Astrocyte (in vitro differentiated cells and primary cell): ENCODE results near the gene BEX3. TPM values are rescaled to one million over a fixed set of nuclear protein-coding genes. Genes with fewer than 3 reads are reported as not detected.

Source experiments
- DNase-seq: peaks from one replicate; pipeline ENCODE4 v3.0.0-alpha.2; 2010; ENCODE audit warnings: low read depth
- FAIRE-seq: peaks from 2 replicates; lab custom pipeline; 2011; peaks lifted over from hg19 to GRCh38; lab: Jason Lieb, UNC
- H2AFZ ChIP-seq: 2 replicates; pipeline ENCODE4 v1.6.0; 2012; ENCODE audit warnings: low read depth, low read length, inconsistent platforms
- H3K27ac ChIP-seq: 2 replicates; pipeline ENCODE4 v1.5.1; 2011; ENCODE audit warnings: low read depth, low read length, inconsistent platforms
- H3K27me3 ChIP-seq: 2 replicates; pipeline ENCODE4 v1.6.0; 2011; ENCODE audit warnings: low read length, inconsistent platforms; ENCODE audit not compliant: insufficient read depth
- H3K36me3 ChIP-seq: 2 replicates; pipeline ENCODE4 v1.5.1; 2011; ENCODE audit warnings: low read length, inconsistent platforms; ENCODE audit not compliant: insufficient read depth
- H3K4me1 ChIP-seq: 2 replicates; pipeline ENCODE4 v1.5.1; 2011; ENCODE audit warnings: low read length, inconsistent platforms; ENCODE audit not compliant: insufficient read depth
- H3K4me2 ChIP-seq: 2 replicates; pipeline ENCODE4 v1.6.0; 2012; ENCODE audit warnings: low read length, inconsistent platforms
- H3K4me3 ChIP-seq: 2 replicates; pipeline ENCODE4 v1.5.1; 2011; ENCODE audit warnings: low read depth, mild to moderate bottlenecking, low read length, inconsistent platforms; ENCODE audit not compliant: insufficient read depth
- H3K79me2 ChIP-seq: 2 replicates; pipeline ENCODE4 v1.6.0; 2012; ENCODE audit warnings: mild to moderate bottlenecking, low read length, inconsistent platforms; ENCODE audit not compliant: insufficient read depth
- H3K9ac ChIP-seq: 2 replicates; pipeline ENCODE4 v1.6.0; 2012; ENCODE audit warnings: mild to moderate bottlenecking, low read length, inconsistent platforms
- H3K9me3 ChIP-seq: 2 replicates; pipeline ENCODE4 v1.5.1; 2012; ENCODE audit warnings: low read depth, mild to moderate bottlenecking, low read length, inconsistent platforms; ENCODE audit not compliant: insufficient read depth
- H4K20me1 ChIP-seq: 2 replicates; pipeline ENCODE4 v1.6.0; 2012; ENCODE audit warnings: low read length, inconsistent platforms; ENCODE audit not compliant: insufficient read depth
- H3K27ac Mint-ChIP-seq: one replicate; pipeline ENCODE4 v1.8.0; 2021; ENCODE audit warnings: mild to moderate bottlenecking, mixed read lengths; ENCODE audit not compliant: unreplicated experiment
- H3K27me3 Mint-ChIP-seq: one replicate; pipeline ENCODE4 v1.8.0; 2021; ENCODE audit warnings: low read depth, mixed read lengths; ENCODE audit not compliant: unreplicated experiment
- H3K36me3 Mint-ChIP-seq: one replicate; pipeline ENCODE4 v1.8.0; 2021; ENCODE audit warnings: low read depth, mixed read lengths; ENCODE audit not compliant: unreplicated experiment
- H3K4me1 Mint-ChIP-seq: one replicate; pipeline ENCODE4 v1.8.0; 2021; ENCODE audit warnings: low read depth, mixed read lengths; ENCODE audit not compliant: unreplicated experiment
- H3K4me3 Mint-ChIP-seq: one replicate; pipeline ENCODE4 v1.8.0; 2021; ENCODE audit warnings: mild to moderate bottlenecking, moderate library complexity, mixed read lengths; ENCODE audit not compliant: unreplicated experiment
- H3K9me3 Mint-ChIP-seq: one replicate; pipeline ENCODE4 v1.8.0; 2021; ENCODE audit warnings: mild to moderate bottlenecking, mixed read lengths; ENCODE audit not compliant: unreplicated experiment
- CTCF ChIP-seq: IDR thresholded peaks from 2 replicates; pipeline ENCODE4 v1.5.1; 2011; ENCODE audit warnings: low read depth, mild to moderate bottlenecking, inconsistent platforms, low read length, moderate library complexity; ENCODE audit not compliant: insufficient read depth
- EZH2 ChIP-seq: IDR thresholded peaks from 2 replicates; pipeline ENCODE4 v1.6.1; 2012; ENCODE audit warnings: mild to moderate bottlenecking, low read length, inconsistent platforms; ENCODE audit not compliant: insufficient read depth
- total RNA-seq: library from RNA; stranded (reverse); gene quantifications from 2 replicates; pipeline ENCODE4 v1.2.1, GENCODE V29; 2021

BEX3 gene
- total RNA-seq, 1 donor from 2014 or later = 241 TPM

- no peak for DNase-seq
- Histone ChIP-seq H3K9ac (no peak overlapping the region), H3K27ac (no peak overlapping the region), H4K20me1 (peaks cover 11% of the 10 kb centered on the region), H3K79me2 (peaks cover 22% of the 10 kb centered on the region), H3K4me2 (no peak overlapping the region), H3K27me3 (no peaks in the 10 kb centered on the region), H3K4me1 (peaks cover 5% of the 10 kb centered on the region), H2AFZ (no peak overlapping the region), H3K4me3 (no peak overlapping the region), H3K36me3 (no peaks in the 10 kb centered on the region), H3K9me3 (no peaks in the 10 kb centered on the region)
- Mint-ChIP-seq H3K9me3 (no peaks in the 10 kb centered on the region), H3K27me3 (no peaks in the 10 kb centered on the region), H3K27ac (no peak overlapping the region), H3K4me1 (peaks cover 17% of the 10 kb centered on the region), H3K4me3 (peak overlapping the region; percentile 27), H3K36me3 (peaks cover 2% of the 10 kb centered on the region)
- no peak for TF ChIP-seq EZH2
- no peak for TF ChIP-seq CTCF
- FAIRE-seq = no peak
Measured at GRCh38 chrX:103360092-103360491, 16.2 kb upstream of the BEX3 start.

GRCh38 chrX:103360916-103361315 lies 15.4 kb upstream of the BEX3 start:
- H3K79me2 ChIP-seq = peaks cover 22% of the 10 kb centered on the region
- peaks cover 5% of the 10 kb centered on the region for H3K4me1 ChIP-seq
- Mint-ChIP-seq H3K36me3 (peaks cover 2% of the 10 kb centered on the region), H3K9me3 (no peaks in the 10 kb centered on the region), H3K4me3 (no peak overlapping the region), H3K27me3 (no peaks in the 10 kb centered on the region), H3K4me1 (peaks cover 17% of the 10 kb centered on the region), H3K27ac (no peak overlapping the region)
- H3K4me3 ChIP-seq = no peak overlapping the region
- no peak overlapping the region for H3K27ac ChIP-seq
- no peaks in the 10 kb centered on the region for H3K9me3 ChIP-seq
- no peaks in the 10 kb centered on the region for H3K36me3 ChIP-seq
- H3K4me2 ChIP-seq = no peak overlapping the region
- FAIRE-seq = no peak
- TF ChIP-seq EZH2 = no peak
- peaks cover 11% of the 10 kb centered on the region for H4K20me1 ChIP-seq
- no peak overlapping the region for H3K9ac ChIP-seq
- DNase-seq = no peak
- H3K27me3 ChIP-seq = no peaks in the 10 kb centered on the region
- H2AFZ ChIP-seq = no peak overlapping the region

GRCh38 chrX:103361798-103362197 lies 14.5 kb upstream of the BEX3 start:
- no peak overlapping the region for H3K4me3 ChIP-seq
- H3K9me3 ChIP-seq = no peaks in the 10 kb centered on the region
- H3K9me3 Mint-ChIP-seq = no peaks in the 10 kb centered on the region
- no peaks in the 10 kb centered on the region for H3K36me3 ChIP-seq
- H2AFZ ChIP-seq = no peak overlapping the region
- no peak overlapping the region for H3K27ac Mint-ChIP-seq
- peaks cover 2% of the 10 kb centered on the region for H3K36me3 Mint-ChIP-seq
- peaks cover 11% of the 10 kb centered on the region for H4K20me1 ChIP-seq
- no peak for FAIRE-seq
- H3K79me2 ChIP-seq = peaks cover 13% of the 10 kb centered on the region
- no peak overlapping the region for H3K27ac ChIP-seq
- H3K4me3 Mint-ChIP-seq = no peak overlapping the region
- no peak overlapping the region for H3K9ac ChIP-seq
- no peak for DNase-seq
- H3K4me2 ChIP-seq = no peak overlapping the region
- H3K27me3 ChIP-seq = no peaks in the 10 kb centered on the region
- no peaks in the 10 kb centered on the region for H3K27me3 Mint-ChIP-seq
- H3K4me1 ChIP-seq = peaks cover 5% of the 10 kb centered on the region
- peaks cover 17% of the 10 kb centered on the region for H3K4me1 Mint-ChIP-seq
- TF ChIP-seq EZH2 (no peak), CTCF (no peak)
